ENCODE measurements around the gene DNAH12. TPM values are rescaled to one million over a fixed set of nuclear protein-coding genes. Genes with fewer than 3 reads are reported as not detected.

The DNAH12 gene
- total and polyA plus RNA-seq, 8 donors: 0.23 to 8.2 (median 0.81) TPM; not detected in 4

GRCh38 chr3:57257678-57258077 is 286.5 kb downstream of the DNAH12 start:
- DNase-seq: no peak
- Histone ChIP-seq H3K27me3 (no peaks in the 10 kb centered on the region), H3K4me1 (no peaks in the 10 kb centered on the region), H3K36me3 (peaks cover 13 to 86% (median 83%) of the 10 kb centered on the region in 4 donors), H3K4me3 (no peak overlapping the region), H3K27ac (no peak overlapping the region), H3K9me3 (no peaks in the 10 kb centered on the region)
- intact Hi-C loops (cut with DNase I; ENCODE audit: low total_unique reads): no loop called here
- TF ChIP-seq CTCF (IDR thresholded peaks at IDR 0.05): no peak
- no peak for TF ChIP-seq EP300 (IDR thresholded peaks at IDR 0.05)
- no peak for TF ChIP-seq POLR2AphosphoS5 (IDR thresholded peaks at IDR 0.05)
- no peak for TF ChIP-seq POLR2A (IDR thresholded peaks at IDR 0.05)

GRCh38 chr3:57256844-57257243 is 287.3 kb downstream of the DNAH12 start:
- Histone ChIP-seq H3K27ac (no peak overlapping the region), H3K27me3 (no peaks in the 10 kb centered on the region), H3K4me3 (no peak overlapping the region), H3K9me3 (no peaks in the 10 kb centered on the region), H3K4me1 (no peaks in the 10 kb centered on the region), H3K36me3 (peaks cover 10 to 86% (median 84%) of the 10 kb centered on the region in 4 donors)
- 79 to 89% (median 87%) methylated on average over 3 of the region's 3 CpGs for WGBS, 5 donors
- no peak for DNase-seq
- TF ChIP-seq EP300 (IDR thresholded peaks at IDR 0.05) (no peak), POLR2AphosphoS5 (IDR thresholded peaks at IDR 0.05) (no peak), POLR2A (IDR thresholded peaks at IDR 0.05) (no peak), CTCF (IDR thresholded peaks at IDR 0.05) (no peak)
- intact Hi-C loops (cut with DNase I; ENCODE audit: low total_unique reads): no loop called here

- no peak for DNase-seq
- TF ChIP-seq POLR2AphosphoS5 (IDR thresholded peaks at IDR 0.05) (no peak), CTCF (IDR thresholded peaks at IDR 0.05) (no peak), POLR2A (IDR thresholded peaks at IDR 0.05) (no peak), EP300 (IDR thresholded peaks at IDR 0.05) (no peak)
- intact Hi-C loops (cut with DNase I; ENCODE audit: low total_unique reads): no loop called here
- Histone ChIP-seq H3K27me3 (no peaks in the 10 kb centered on the region), H3K9me3 (no peaks in the 10 kb centered on the region), H3K36me3 (peaks cover 8 to 79% (median 77%) of the 10 kb centered on the region in 4 donors), H3K4me1 (peaks cover 0 to 7% (median 0%) of the 10 kb centered on the region in 4 donors), H3K27ac (no peak overlapping the region), H3K4me3 (no peak overlapping the region)
- 79 to 97% (median 85%) methylated on average over 1 of the region's 1 CpG for WGBS, 5 donors
These were observed 291.7 kb downstream of the DNAH12 start for GRCh38 chr3:57252404-57252803.

GRCh38 chr3:57244946-57245345 is 299.2 kb downstream of the DNAH12 start:
- WGBS, 5 donors: 47 to 72% (median 61%) methylated on average over 2 of the region's 2 CpGs
- Histone ChIP-seq H3K36me3 (peaks cover 31 to 100% (median 99%) of the 10 kb centered on the region in 4 donors), H3K4me3 (no peak overlapping the region), H3K9me3 (no peaks in the 10 kb centered on the region), H3K4me1 (no peaks in the 10 kb centered on the region), H3K27me3 (no peaks in the 10 kb centered on the region), H3K27ac (no peak overlapping the region)
- intact Hi-C loops (cut with DNase I; ENCODE audit: low total_unique reads): no loop called here
- no peak for TF ChIP-seq POLR2A (IDR thresholded peaks at IDR 0.05)
- TF ChIP-seq CTCF (IDR thresholded peaks at IDR 0.05): no peak
- TF ChIP-seq EP300 (IDR thresholded peaks at IDR 0.05): no peak
- TF ChIP-seq POLR2AphosphoS5 (IDR thresholded peaks at IDR 0.05): no peak
- DNase-seq: no peak

Small RNA genes within 50 kb of the gene (small RNA-seq; reads per million reads assigned to genes)
- 0 reads per million in 4 donors for gene RF00019
- gene RNU6-108P: 0 reads per million in 4 donors
- 0 reads per million in 4 donors for gene RNU6-1181P
- gene RNU6-483P: 0 reads per million in 4 donors

Other genes starting within 250 kb of the DNAH12 start
- gene PDE12, start 11.9 kb upstream of the DNAH12 start, total RNA-seq: 10 to 100 TPM in 3 of 5 donors, 1 to 10 TPM in 2; 3.5 to 17.4 (median 10.3) TPM
- gene PDE12, start 11.9 kb upstream of the DNAH12 start, polyA plus RNA-seq: 1 to 10 TPM; 2.7 to 4.0 (median 3.1) TPM
- 100 to 1,000 TPM in 2 of 5 donors, 10 to 100 TPM in 3; 12.8 to 180 (median 63.4) TPM for gene ARF4, start 53.0 kb upstream of the DNAH12 start, total RNA-seq
- 100 to 1,000 TPM in 2 of 3 donors, 10 to 100 TPM in 1; 95.4 to 159 (median 154) TPM for gene ARF4, start 53.0 kb upstream of the DNAH12 start, polyA plus RNA-seq
- gene DENND6A, start 148.7 kb upstream of the DNAH12 start, total RNA-seq: 100 to 1,000 TPM in 1 of 5 donors, 10 to 100 TPM in 2, 1 to 10 TPM in 2; 7.0 to 110 (median 27.2) TPM
- 10 to 100 TPM in 1 of 3 donors, 1 to 10 TPM in 2; 6.5 to 12.2 (median 8.3) TPM for gene DENND6A, start 148.7 kb upstream of the DNAH12 start, polyA plus RNA-seq
- gene SLMAP, start 212.0 kb upstream of the DNAH12 start, total RNA-seq: 100 to 1,000 TPM; 123 to 534 (median 292) TPM
- 10 to 100 TPM; 23.9 to 41.2 (median 26.7) TPM for gene SLMAP, start 212.0 kb upstream of the DNAH12 start, polyA plus RNA-seq